Right renal pelvis (tissue), 4 donors: ENCODE results near the gene ZNG1F. TPM values are rescaled to one million over a fixed set of nuclear protein-coding genes. Genes with fewer than 3 reads are reported as not detected.
"Not testable (repeated sequence)": the region's sequence is repeated elsewhere in the genome, so short reads cannot be mapped to it uniquely, and the experiment has no call there.

ENCODE experiments used
- DNase-seq, 4 donors: peaks; one replicate each; pipeline ENCODE4 v3.0.0-alpha.2; 2013; ENCODE audit warnings: low read depth in 4 of 4, low spot score in 3 of 4, missing footprints in 1 of 4
- polyA plus RNA-seq, 4 donors: library from polyadenylated mRNA; unstranded; fragments of 120-200 nt; gene quantifications; one replicate each; pipeline ENCODE4 v1.2.1, GENCODE V29; 2013; ENCODE audit not compliant: insufficient read length in 4 of 4

Gene ZNG1F
- polyA plus RNA-seq, 4 donors = 12.3 to 17.6 (median 15.1) TPM

DNA sequence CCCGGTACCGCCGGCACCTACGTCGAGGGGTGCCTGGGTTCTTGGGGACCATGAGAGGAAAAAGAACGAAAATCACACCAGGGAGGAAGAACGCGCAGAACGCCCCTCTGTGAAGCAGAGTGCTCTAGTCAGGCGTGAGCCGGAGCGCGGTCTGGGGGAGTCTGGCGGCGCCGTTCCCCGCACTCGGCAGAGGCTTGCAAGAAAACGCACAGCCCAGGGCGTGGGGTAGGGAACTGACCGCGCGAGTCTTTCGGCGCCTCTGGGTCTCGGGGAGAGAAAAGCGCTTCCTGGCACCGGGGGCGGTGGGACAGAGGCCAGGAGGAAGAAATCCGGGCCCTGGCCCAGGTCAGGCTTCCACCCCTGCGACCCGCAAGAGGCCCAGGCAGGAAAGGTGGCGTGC lies 65.3 kb downstream of the ZNG1F start:
- DNase-seq = not testable (repeated sequence)

- not testable (repeated sequence) for DNase-seq
Measured at GRCh38 chr9:41123396-41123795, 65.7 kb downstream of the ZNG1F start.

- not testable (repeated sequence) for DNase-seq
Measured at GRCh38 chr9:41120696-41121095, 68.4 kb downstream of the ZNG1F start.

DNA sequence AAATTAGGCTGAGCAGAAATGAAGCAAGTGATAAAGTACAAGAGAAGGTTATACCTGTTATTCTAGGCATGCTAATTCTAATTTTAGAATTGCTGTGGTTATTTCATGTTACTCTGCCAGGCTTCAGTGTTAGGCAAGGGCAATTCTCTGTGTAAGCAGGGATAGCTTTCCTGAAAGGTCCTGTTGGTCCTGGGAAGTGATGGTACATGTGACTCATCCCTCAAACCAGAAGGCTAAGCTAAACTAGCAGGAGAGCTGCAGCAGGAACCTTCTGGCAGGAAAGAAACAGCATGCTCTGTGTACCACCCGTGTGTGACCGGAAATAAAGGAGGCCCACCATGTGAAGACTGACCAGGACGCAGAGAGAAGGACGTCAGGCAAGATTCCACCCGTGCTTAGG lies 69.4 kb downstream of the ZNG1F start:
- DNase-seq = not testable (repeated sequence)

- DNase-seq = not testable (repeated sequence)
Measured at GRCh38 chr9:41119311-41119710, 69.8 kb downstream of the ZNG1F start.

DNA sequence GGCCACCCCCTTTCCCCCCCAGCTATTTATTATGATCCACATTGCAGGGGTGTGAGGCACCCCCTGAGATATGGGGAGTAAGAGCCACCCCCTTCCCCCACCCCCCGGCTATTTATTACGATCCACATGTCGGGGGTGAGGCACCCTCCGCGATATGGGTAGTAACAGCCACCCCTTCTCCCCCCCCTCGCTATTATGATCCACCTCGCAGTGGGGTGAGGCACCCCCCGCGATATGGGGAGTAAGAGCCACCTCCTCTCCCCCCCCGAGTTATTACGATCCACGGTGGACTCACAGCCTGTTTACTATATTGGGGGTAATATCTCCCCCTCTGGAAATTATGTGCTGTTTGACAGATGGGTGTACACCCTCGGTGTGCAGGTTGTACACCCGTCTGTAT lies 75.8 kb downstream of the ZNG1F start:
- DNase-seq = not testable (repeated sequence)

DNA sequence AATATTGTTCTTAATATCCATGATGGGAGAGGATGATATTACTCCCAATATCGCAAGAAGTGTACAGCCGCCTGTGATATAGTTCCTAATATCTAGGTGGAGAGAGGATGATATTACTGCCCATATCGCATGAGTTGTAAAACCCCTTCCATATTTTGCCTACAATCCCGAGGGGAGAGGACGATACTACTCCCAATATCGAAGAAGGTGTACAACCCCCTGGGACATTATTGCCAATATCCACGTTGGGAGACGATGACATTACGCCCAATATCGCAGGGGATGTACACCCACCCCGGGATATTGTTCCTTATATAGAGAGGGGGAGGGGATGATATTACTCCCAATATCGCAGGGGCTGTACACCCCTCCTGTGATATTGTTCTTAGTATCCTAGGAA lies 77.7 kb downstream of the ZNG1F start:
- DNase-seq = not testable (repeated sequence)

DNA sequence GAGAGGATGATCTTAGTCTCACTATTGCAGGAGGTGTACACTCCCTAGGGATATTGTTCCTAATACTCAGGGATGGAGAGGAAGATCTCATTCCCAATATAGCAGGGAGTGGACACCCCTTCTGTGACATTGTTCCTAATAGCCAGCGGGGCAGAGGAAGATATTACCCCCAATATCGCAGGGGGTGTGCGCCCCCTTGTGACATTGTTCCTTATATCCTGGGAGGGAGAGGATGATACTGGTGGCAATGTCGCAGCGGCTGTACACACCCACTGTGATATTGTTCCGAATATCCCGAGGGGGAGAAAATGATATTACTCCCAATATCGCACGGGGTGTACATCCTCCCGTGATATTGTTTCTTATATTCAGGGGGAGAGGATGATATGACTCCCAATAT lies 78.2 kb downstream of the ZNG1F start:
- not testable (repeated sequence) for DNase-seq

DNA sequence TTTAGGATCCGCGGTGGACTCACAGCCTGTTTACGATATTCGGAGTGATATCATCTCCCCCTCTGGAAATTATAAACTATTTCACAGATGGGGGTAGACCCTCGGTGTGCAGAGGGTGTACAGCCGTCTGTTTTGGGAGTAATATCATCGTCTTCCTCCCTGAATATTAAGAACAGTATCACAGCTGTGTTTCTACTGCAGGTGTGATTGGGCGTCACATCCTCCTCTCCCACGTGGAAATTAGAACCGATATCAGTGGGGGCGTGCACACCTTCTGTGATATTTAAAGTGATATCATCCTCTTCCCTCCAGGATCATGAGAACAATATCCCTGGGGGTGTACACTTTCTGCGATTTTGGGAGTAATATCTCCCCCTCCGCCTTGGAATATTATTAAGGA lies 79.9 kb downstream of the ZNG1F start:
- DNase-seq = not testable (repeated sequence)

- DNase-seq = not testable (repeated sequence)
Measured at GRCh38 chr9:41108816-41109215, 80.3 kb downstream of the ZNG1F start.

- not testable (repeated sequence) for DNase-seq
Measured at GRCh38 chr9:41106472-41107116, 82.5 kb downstream of the ZNG1F start.

GRCh38 chr9:41105557-41106253 lies 83.4 kb downstream of the ZNG1F start:
- DNase-seq = not testable (repeated sequence)

- not testable (repeated sequence) for DNase-seq
Measured at GRCh38 chr9:41104542-41104941, 84.6 kb downstream of the ZNG1F start.

DNA sequence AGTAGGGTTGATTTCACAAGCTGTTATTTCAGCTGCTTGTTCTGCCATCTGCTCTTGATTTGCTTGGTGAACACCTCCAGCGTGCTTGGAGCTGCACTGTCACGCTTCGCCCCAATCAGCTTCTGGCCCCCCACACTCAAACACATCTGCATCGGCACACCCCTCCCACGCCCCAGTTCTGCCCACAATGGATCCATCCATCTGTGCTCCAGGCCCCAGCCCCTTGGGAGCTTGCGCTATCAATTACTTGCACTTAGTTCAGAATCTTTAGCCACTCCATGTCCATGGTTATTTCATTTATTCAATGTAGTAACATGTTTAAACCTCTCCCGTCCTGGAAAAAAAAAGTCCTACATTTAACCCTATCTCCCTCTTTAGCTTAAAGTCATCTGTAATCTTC lies 88.6 kb downstream of the ZNG1F start:
- DNase-seq = not testable (repeated sequence)

- not testable (repeated sequence) for DNase-seq
Measured at GRCh38 chr9:41098759-41099158, 90.4 kb downstream of the ZNG1F start.

DNA sequence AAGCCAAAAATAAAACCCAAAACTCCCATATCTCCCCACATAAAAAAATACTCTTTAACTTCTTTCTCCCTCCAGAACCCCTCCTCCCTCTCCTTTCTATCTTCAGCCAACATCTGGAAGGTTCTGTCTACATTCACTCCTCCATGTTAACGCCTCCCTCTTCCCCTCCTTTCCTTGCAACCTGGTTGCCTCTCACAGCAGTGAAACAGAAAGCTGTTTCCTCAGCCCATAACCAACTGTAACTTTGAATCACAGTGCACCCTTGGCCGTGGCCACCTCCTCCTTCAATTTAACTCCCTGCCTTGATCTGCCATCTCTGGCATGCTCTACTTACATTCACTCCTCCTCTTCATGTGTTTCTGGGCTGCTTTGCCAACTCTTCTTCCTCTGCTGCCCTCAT lies 94.1 kb downstream of the ZNG1F start:
- DNase-seq = not testable (repeated sequence)

DNA sequence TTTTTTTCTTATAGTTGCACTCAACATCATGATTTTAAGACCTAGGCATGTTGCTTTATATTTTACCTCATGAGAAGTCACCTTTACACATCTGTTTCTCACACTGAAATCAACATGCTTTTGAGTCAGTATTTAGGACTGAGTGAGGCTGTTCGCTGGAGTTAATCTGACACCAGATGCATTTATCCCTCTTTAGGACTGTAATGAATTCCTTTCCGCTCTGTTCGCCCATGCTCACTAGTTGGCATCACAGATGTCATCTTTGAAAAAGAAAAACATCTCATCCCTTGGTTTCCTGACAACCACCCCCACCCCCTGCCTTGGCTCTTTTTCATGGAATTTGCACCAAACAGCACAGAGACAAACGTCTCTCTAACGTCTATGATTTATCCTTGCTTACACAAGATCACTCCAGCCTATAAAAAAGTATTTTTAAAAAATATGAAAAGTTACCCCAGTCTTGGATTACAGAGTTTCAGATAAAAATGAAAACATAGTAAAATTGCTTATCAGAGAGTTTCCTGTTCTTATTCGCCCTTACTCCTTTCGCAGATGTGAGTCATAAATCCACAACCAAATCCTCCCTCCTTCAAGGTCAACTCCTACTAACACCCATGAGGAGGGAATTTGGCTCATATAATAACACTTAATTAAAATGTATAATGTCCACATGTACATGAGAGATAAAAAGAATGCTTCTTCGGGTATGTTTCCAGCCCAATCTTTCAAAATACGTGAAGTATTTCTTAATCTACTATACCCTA lies 94.9 kb downstream of the ZNG1F start:
- not testable (repeated sequence) for DNase-seq

DNA sequence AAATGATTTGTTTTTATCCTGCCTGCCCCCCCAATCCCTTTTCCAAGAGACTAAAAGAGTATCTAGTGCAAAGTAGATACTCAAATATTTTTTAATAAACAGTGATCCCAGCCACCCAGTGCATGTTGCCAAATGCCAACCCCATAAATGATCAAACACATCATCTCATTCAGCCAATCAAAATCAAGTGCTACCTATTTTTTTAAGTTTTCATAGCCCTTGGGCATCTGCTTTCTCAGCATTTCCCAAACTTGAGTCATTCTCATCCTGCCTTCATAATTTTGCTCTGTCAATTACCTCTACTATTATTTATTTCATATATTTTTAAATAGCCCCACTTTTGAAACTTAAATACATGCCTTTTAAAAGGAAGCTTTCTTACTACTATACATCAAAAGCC lies 98.2 kb downstream of the ZNG1F start:
- not testable (repeated sequence) for DNase-seq

- DNase-seq = not testable (repeated sequence)
Measured at GRCh38 chr9:41090386-41090785, 98.7 kb downstream of the ZNG1F start.

DNA sequence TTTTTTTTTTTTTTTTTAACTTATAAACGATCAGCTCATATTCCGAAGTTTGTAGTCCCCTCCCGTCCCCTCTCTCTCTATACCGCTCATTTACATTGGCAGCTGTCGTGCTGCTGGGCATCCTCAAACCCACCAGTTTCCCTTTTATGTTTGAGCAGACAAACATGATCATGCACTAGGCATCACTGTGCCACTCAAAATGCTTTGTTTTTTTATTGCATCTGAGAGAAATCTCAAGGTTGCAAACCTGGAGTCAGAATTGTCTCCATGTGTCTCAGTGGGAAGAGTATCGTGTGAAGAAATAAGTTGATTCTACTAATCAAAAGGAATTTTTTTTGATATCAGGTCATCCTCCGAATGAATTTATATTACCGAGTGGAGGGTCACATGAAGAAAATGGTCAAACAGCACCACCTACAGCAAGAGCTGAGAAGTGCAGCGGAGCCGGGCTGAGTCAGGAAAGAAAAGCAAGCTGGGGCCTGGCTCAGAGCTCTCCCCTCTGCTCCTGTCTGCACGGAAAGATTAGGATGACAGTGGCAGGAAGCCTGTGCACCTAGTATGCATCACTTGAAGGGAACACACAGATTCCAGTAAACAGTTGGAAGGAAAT lies 100.6 kb downstream of the ZNG1F start:
- DNase-seq = not testable (repeated sequence)

DNA sequence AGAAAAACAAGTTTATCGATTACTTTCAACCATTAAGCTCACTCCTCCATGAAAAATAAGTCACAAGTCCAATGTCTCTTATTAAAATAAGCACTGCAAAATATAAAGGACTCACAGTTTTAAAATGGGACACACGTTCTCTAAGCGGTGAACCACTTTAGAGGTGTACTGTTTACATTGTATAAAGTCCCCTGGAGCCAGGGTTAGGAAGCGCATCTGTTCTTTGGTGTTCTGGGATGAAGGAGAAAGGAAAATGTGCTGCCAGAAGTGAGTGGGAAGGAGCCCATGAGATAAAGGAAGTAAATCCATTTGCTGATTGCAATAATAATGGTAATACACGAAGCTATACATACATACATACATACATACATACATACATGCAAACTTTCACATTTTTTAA lies 101.2 kb downstream of the ZNG1F start:
- not testable (repeated sequence) for DNase-seq
